Measurements from ENCODE around the gene TYSND1. TPM values are rescaled to one million over a fixed set of nuclear protein-coding genes. Genes with fewer than 3 reads are reported as not detected.

The TYSND1 gene
- total and polyA plus RNA-seq, 12 donors: 4.1 to 33.1 (median 18.0) TPM

DNA sequence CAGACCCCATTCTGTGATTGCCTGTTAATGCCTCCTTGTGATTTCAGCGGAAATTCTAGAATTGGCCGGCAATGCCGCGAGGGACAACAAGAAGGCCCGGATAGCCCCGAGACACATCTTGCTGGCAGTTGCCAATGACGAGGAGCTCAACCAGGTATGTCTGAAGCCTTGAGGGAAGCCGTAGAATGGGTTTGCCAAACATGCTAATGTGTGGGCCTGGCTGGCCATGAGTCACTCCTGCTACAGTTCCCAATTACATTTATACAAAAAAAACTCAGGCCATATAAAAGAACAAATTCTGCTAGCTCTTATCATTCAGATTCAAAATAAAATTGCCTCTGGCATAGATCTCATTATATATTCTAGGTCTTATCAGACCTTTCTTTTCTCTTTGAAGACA is 56.5 kb downstream of the TYSND1 start:
- intact Hi-C loops (cut with DNase I): no loop called here
- DNase-seq: no peak
- no peak overlapping the region for H3K27ac ChIP-seq
- peaks cover 0 to 4% of the 10 kb centered on the region in 2 donors for H3K36me3 ChIP-seq (replicated peaks in 1 of 2)
- TF ChIP-seq CTCF (IDR thresholded peaks at IDR 0.05) (no peak), POLR2A (IDR thresholded peaks at IDR 0.05) (no peak)
- H3K4me3 ChIP-seq: no peak overlapping the region
- no peaks in the 10 kb centered on the region for H3K27me3 ChIP-seq
- no peaks in the 10 kb centered on the region for H3K9me3 ChIP-seq (replicated peaks in 1 of 3)
- H3K4me1 ChIP-seq (replicated peaks in 1 of 2): no peaks in the 10 kb centered on the region
- WGBS, 4 donors: 91 to 98% (median 94%) methylated on average over 8 of the region's 8 CpGs

- no peak for DNase-seq
- 71 to 83% (median 79%) methylated on average over 3 of the region's 3 CpGs for WGBS, 4 donors
- TF ChIP-seq CTCF (IDR thresholded peaks at IDR 0.05): no peak
- TF ChIP-seq POLR2A (IDR thresholded peaks at IDR 0.05): no peak
- Histone ChIP-seq H3K9me3 (replicated peaks in 1 of 3) (no peaks in the 10 kb centered on the region), H3K27me3 (no peaks in the 10 kb centered on the region), H3K4me1 (replicated peaks in 1 of 2) (no peaks in the 10 kb centered on the region), H3K27ac (no peak overlapping the region), H3K4me3 (no peak overlapping the region), H3K36me3 (replicated peaks in 1 of 2) (peaks cover 0 to 2% of the 10 kb centered on the region in 2 donors)
- intact Hi-C loops (cut with DNase I): no loop called here
Observed at GRCh38 chr10:70088308-70088698, 58.2 kb downstream of the TYSND1 start.

Other genes starting within 250 kb of the TYSND1 start
- gene MACROH2A2, start 93.9 kb downstream of the TYSND1 start, total RNA-seq: 10 to 100 TPM in 1 of 9 donors, 1 to 10 TPM in 8; 1.8 to 28.1 (median 3.0) TPM
- 1 to 10 TPM; 3.4 to 5.1 (median 3.4) TPM for gene MACROH2A2, start 93.9 kb downstream of the TYSND1 start, polyA plus RNA-seq
- 10 to 100 TPM in 6 of 9 donors, 1 to 10 TPM in 3; 7.4 to 28.6 (median 11.4) TPM for gene AIFM2, start 13.9 kb downstream of the TYSND1 start, total RNA-seq
- 10 to 100 TPM in 2 of 3 donors, 1 to 10 TPM in 1; 8.9 to 31.2 (median 16.5) TPM for gene AIFM2, start 13.9 kb downstream of the TYSND1 start, polyA plus RNA-seq
- gene SAR1A, start 23.8 kb upstream of the TYSND1 start, total RNA-seq: 100 to 1,000 TPM in 5 of 9 donors, 10 to 100 TPM in 4; 70.7 to 230 (median 129) TPM
- 100 to 1,000 TPM in 1 of 3 donors, 10 to 100 TPM in 2; 37.3 to 175 (median 41.2) TPM for gene SAR1A, start 23.8 kb upstream of the TYSND1 start, polyA plus RNA-seq
- 100 to 1,000 TPM; 134 to 479 (median 163) TPM for gene PPA1, start 86.7 kb upstream of the TYSND1 start, total RNA-seq
- gene PPA1, start 86.7 kb upstream of the TYSND1 start, polyA plus RNA-seq: 100 to 1,000 TPM in 1 of 3 donors, 10 to 100 TPM in 2; 96.9 to 600 (median 99.2) TPM
- under 1 TPM in 3 of 9 donors, not detected in 6; under 0.01 to 0.24 (median 0.11) TPM for gene NPFFR1, start 137.3 kb upstream of the TYSND1 start, total RNA-seq
- under 1 TPM in 2 of 3 donors, not detected in 1; 0.02 to 0.03 TPM for gene NPFFR1, start 137.3 kb upstream of the TYSND1 start, polyA plus RNA-seq
- 10 to 100 TPM in 3 of 9 donors, 1 to 10 TPM in 6; 4.9 to 24.1 (median 8.8) TPM for gene LRRC20, start 235.9 kb upstream of the TYSND1 start, total RNA-seq
- gene LRRC20, start 235.9 kb upstream of the TYSND1 start, polyA plus RNA-seq: 1 to 10 TPM; 1.7 to 6.0 (median 3.5) TPM

Measured in adrenal gland (tissue), 12 donors.